B cell (primary cell): ENCODE results near the gene RFC3. TPM values are rescaled to one million over a fixed set of nuclear protein-coding genes. Genes with fewer than 3 reads are reported as not detected.

Experiments used
- ATAC-seq: fragments of 200-7000 bp; cut with Tn5 transposase; one replicate; pipeline ENCODE4 v1.10.0; 2021; ENCODE audit warnings: low read depth, mild to moderate bottlenecking, moderate number of reproducible peaks, moderate library complexity
- CTCF ChIA-PET: fragments of 350-600 bp; sonication (Branson Sonifier 250); formaldehyde crosslinking; loops from one replicate; lab custom pipeline; 2021; ENCODE audit warnings: antibody characterized with exemption, inconsistent platforms; lab: Charles Lee
- POLR2A ChIA-PET: fragments of 350-600 bp; sonication (Branson Sonifier 250); formaldehyde crosslinking; loops from one replicate; lab custom pipeline; 2021; ENCODE audit warnings: antibody characterized with exemption; lab: Charles Lee
- DNase-seq: peaks from one replicate; pipeline ENCODE4 v3.0.0; 2013
- H2AFZ ChIP-seq: 2 replicates; pipeline ENCODE4 v1.6.1; 2012; ENCODE audit warnings: mild to moderate bottlenecking, low read depth, low read length; ENCODE audit not compliant: insufficient read depth, poor library complexity, severe bottlenecking
- H3K27ac ChIP-seq, 2 donors: 1 replicate in 1 of 2; 2 replicates in 1 of 2; pipeline ENCODE4 v1.5.1; 2012 to 2013; ENCODE audit warnings: low read length in 2 of 2, mild to moderate bottlenecking in 2 of 2, moderate library complexity in 1 of 2
- H3K27me3 ChIP-seq, 4 experiments: fragments of 200-600 bp in 1 of 4; sonication (generic) in 1 of 4; replicated peaks in 1 of 4; 1 replicate in 2 of 4; 2 replicates in 2 of 4; pipeline versions ENCODE4 v1.6.1 to v1.7.0; 2013 to 2016; ENCODE audit warnings: low read length in 3 of 4, mild to moderate bottlenecking in 2 of 4, mixed read lengths in 1 of 4, moderate library complexity in 1 of 4; ENCODE audit not compliant: insufficient read depth in 4 of 4, control insufficient read depth in 3 of 4; ENCODE audit errors: control extremely low read depth in 1 of 4
- H3K36me3 ChIP-seq, 2 experiments: replicated peaks in 1 of 2; 1 replicate in 1 of 2; 2 replicates in 1 of 2; pipeline versions ENCODE4 v1.6.1 to v1.7.1; 2013; ENCODE audit warnings: low read length in 1 of 2; ENCODE audit not compliant: insufficient read depth in 2 of 2, control insufficient read depth in 1 of 2; ENCODE audit errors: control extremely low read depth in 1 of 2, extremely low read depth in 1 of 2
- H3K4me1 ChIP-seq, 2 donors: fragments of 200-600 bp in 1 of 2; sonication (generic) in 1 of 2; 1 replicate in 1 of 2; 2 replicates in 1 of 2; pipeline versions ENCODE4 v1.5.1 to v1.6.1; 2013 to 2017; ENCODE audit warnings: low read length in 2 of 2; ENCODE audit not compliant: control insufficient read depth in 2 of 2, insufficient read depth in 2 of 2
- H3K4me2 ChIP-seq: replicated peaks from 2 replicates; pipeline ENCODE3; 2012; ENCODE audit warnings: mild to moderate bottlenecking, low read depth, low read length; ENCODE audit not compliant: poor library complexity, severe bottlenecking
- H3K4me3 ChIP-seq, 5 experiments: fragments of 200-600 bp in 1 of 5; sonication (generic) in 1 of 5; 1 replicate in 3 of 5; 2 replicates in 2 of 5; pipeline versions ENCODE4 v1.5.1 to v1.7.0; 2011 to 2016; ENCODE audit warnings: low read length in 4 of 5, mild to moderate bottlenecking in 4 of 5, low read depth in 2 of 5, control low read depth in 1 of 5, moderate library complexity in 1 of 5; ENCODE audit not compliant: insufficient read depth in 1 of 5; ENCODE audit errors: control extremely low read depth in 1 of 5, extremely low read depth in 1 of 5
- H3K79me2 ChIP-seq: fragments of 200-600 bp; sonication (generic); one replicate; pipeline ENCODE4 v1.6.0; 2016; ENCODE audit warnings: low read length; ENCODE audit not compliant: control insufficient read depth, insufficient read depth
- H3K9ac ChIP-seq: fragments of 200-600 bp; sonication (generic); 2 replicates; pipeline ENCODE4 v1.6.1; 2017; ENCODE audit warnings: mild to moderate bottlenecking, low read length, moderate library complexity
- H3K9me3 ChIP-seq, 3 donors: one replicate each; pipeline versions ENCODE4 v1.6.1 to v1.7.1; 2013; ENCODE audit warnings: low read length in 2 of 3; ENCODE audit not compliant: control insufficient read depth in 2 of 3, insufficient read depth in 1 of 3; ENCODE audit errors: control extremely low read depth in 1 of 3
- H4K20me1 ChIP-seq: 2 replicates; pipeline ENCODE4 v1.6.0; 2012; ENCODE audit warnings: mild to moderate bottlenecking, low read length; ENCODE audit not compliant: insufficient read depth, control insufficient read depth, poor library complexity, severe bottlenecking
- H3K27ac Mint-ChIP-seq: one replicate; pipeline ENCODE4 v1.8.0; 2021; ENCODE audit warnings: mixed read lengths
- H3K27me3 Mint-ChIP-seq: one replicate; pipeline ENCODE4 v1.8.0; 2021; ENCODE audit warnings: mixed read lengths
- H3K4me1 Mint-ChIP-seq: one replicate; pipeline ENCODE4 v1.8.0; 2021; ENCODE audit warnings: mixed read lengths
- H3K4me3 Mint-ChIP-seq: one replicate; pipeline ENCODE4 v1.8.0; 2021; ENCODE audit warnings: mixed read lengths
- H3K9me3 Mint-ChIP-seq: one replicate; pipeline ENCODE4 v1.8.0; 2022; ENCODE audit warnings: mixed read lengths; ENCODE audit not compliant: insufficient read depth
- EZH2 ChIP-seq: IDR thresholded peaks from 2 replicates; pipeline ENCODE4 v1.6.1; 2012; ENCODE audit warnings: borderline replicate concordance, low read depth, mild to moderate bottlenecking, moderate library complexity, low read length; ENCODE audit not compliant: insufficient read depth, poor library complexity, severe bottlenecking
- WGBS: methylation state at CpG from one replicate; pipeline ENCODE4 v1.1.5; 2013; ENCODE audit warnings: missing lambda C conversion rate; ENCODE audit not compliant: insufficient coverage; 5-methylcytosine and 5-hydroxymethylcytosine counted together
- intact Hi-C: fragments of 100-400 bp; cut with micrococcal nuclease; formaldehyde crosslinking; loops from one replicate; pipeline ENCODE4 v1.10.0; 2022
- polyA plus RNA-seq: library from polyadenylated mRNA; depleted of rRNA; stranded (reverse); fragments of >200 nt; gene quantifications from 2 replicates; pipeline ENCODE4 v1.2.3, GENCODE V29; 2012
- total RNA-seq, 2 donors: library from RNA; stranded (reverse); fragments of 120-200 nt in 1 of 2; gene quantifications; 1 replicate in 1 of 2; 2 replicates in 1 of 2; pipeline versions ENCODE4 v1.2.3 to v1.2.4, GENCODE V29; 2013 to 2022
- TF ChIP-seq, protein P1 (sequence below): fragments of 200-600 bp; IDR thresholded peaks from one replicate; pipeline ENCODE4 v1.8.0; 2022; ENCODE audit warnings: antibody characterized with exemption, mild to moderate bottlenecking

The RFC3 gene
- total and polyA plus RNA-seq, 2 donors (not counting 1 experiment from before 2014, with no cell fraction given), result 3.2 to 9.4 TPM

GRCh38 chr13:33815011-33815550 is 2.9 kb upstream of the RFC3 start:
- ATAC-seq (no peak), DNase-seq (no peak)
- H3K4me2 ChIP-seq, result no peak overlapping the region
- Mint-ChIP-seq H3K4me1 (peaks cover 18% of the 10 kb centered on the region), H3K27me3 (peaks cover 3% of the 10 kb centered on the region), H3K4me3 (no peak overlapping the region), H3K9me3 (no peaks in the 10 kb centered on the region), H3K27ac (no peak overlapping the region)
- ChIA-PET POLR2A (no interaction called here), CTCF (no interaction called here)
- no peak overlapping the region for H3K9ac ChIP-seq
- TF ChIP-seq EZH2, result no peak
- TF ChIP-seq, protein P1, sequence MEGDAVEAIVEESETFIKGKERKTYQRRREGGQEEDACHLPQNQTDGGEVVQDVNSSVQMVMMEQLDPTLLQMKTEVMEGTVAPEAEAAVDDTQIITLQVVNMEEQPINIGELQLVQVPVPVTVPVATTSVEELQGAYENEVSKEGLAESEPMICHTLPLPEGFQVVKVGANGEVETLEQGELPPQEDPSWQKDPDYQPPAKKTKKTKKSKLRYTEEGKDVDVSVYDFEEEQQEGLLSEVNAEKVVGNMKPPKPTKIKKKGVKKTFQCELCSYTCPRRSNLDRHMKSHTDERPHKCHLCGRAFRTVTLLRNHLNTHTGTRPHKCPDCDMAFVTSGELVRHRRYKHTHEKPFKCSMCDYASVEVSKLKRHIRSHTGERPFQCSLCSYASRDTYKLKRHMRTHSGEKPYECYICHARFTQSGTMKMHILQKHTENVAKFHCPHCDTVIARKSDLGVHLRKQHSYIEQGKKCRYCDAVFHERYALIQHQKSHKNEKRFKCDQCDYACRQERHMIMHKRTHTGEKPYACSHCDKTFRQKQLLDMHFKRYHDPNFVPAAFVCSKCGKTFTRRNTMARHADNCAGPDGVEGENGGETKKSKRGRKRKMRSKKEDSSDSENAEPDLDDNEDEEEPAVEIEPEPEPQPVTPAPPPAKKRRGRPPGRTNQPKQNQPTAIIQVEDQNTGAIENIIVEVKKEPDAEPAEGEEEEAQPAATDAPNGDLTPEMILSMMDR, result no peak
- no CpG with 5 or more reads among the region's 1 CpG for WGBS
- no peak overlapping the region for H2AFZ ChIP-seq
- intact Hi-C loops, result loop anchor here (5.0 to 10.0 kb wide), 2 partner anchors 1130 to 1347 kb away; partner anchors contain the start of gene NBEA
- H3K36me3 ChIP-seq, result no peaks in the 10 kb centered on the region
- H3K27ac ChIP-seq, result no peak overlapping the region
- H3K4me3 ChIP-seq, result no peak overlapping the region
- H3K9me3 ChIP-seq, result peaks cover 0 to 1% (median 0%) of the 10 kb centered on the region in 3 donors
- H3K27me3 ChIP-seq, result no peaks in the 10 kb centered on the region
- H3K4me1 ChIP-seq, result peaks cover 3 to 13% of the 10 kb centered on the region in 2 donors
- peaks cover 8% of the 10 kb centered on the region for H3K79me2 ChIP-seq
- no peaks in the 10 kb centered on the region for H4K20me1 ChIP-seq

GRCh38 chr13:33816912-33817311 is 1.0 kb upstream of the RFC3 start:
- peaks cover 1 to 6% of the 10 kb centered on the region in 2 experiments for H3K36me3 ChIP-seq
- peak overlapping the region; percentile 97 for H2AFZ ChIP-seq
- POLR2A ChIA-PET, result no interaction called here
- WGBS, result 78% methylated on average over 1 of the region's 2 CpGs
- H3K9me3 ChIP-seq, result peaks cover 0 to 1% (median 0%) of the 10 kb centered on the region in 3 donors
- DNase-seq, result no peak
- no peak overlapping the region for H3K4me3 ChIP-seq
- Mint-ChIP-seq H3K4me1 (peaks cover 18% of the 10 kb centered on the region), H3K9me3 (no peaks in the 10 kb centered on the region), H3K4me3 (peak overlapping the region; percentile 13), H3K27me3 (no peaks in the 10 kb centered on the region), H3K27ac (no peak overlapping the region)
- peaks cover 8% of the 10 kb centered on the region for H3K79me2 ChIP-seq
- no peak overlapping the region for H3K27ac ChIP-seq
- CTCF ChIA-PET, result interaction anchor here (1.4 kb wide), 1 partner anchor 274 kb away, joined by 6 read pairs; no protein-coding TSS in a partner anchor
- no peaks in the 10 kb centered on the region for H3K27me3 ChIP-seq
- intact Hi-C loops, result loop anchor here (5.0 to 10.0 kb wide), 2 partner anchors 1128 to 1345 kb away; partner anchors contain the start of gene NBEA
- no peak overlapping the region for H3K9ac ChIP-seq
- no peaks in the 10 kb centered on the region for H4K20me1 ChIP-seq
- no peak for ATAC-seq
- H3K4me2 ChIP-seq, result no peak overlapping the region
- TF ChIP-seq EZH2, result no peak
- TF ChIP-seq, protein P1, result no peak
- H3K4me1 ChIP-seq, result peaks cover 3 to 13% of the 10 kb centered on the region in 2 donors
